Thyroid gland (tissue), 4 donors: ENCODE measurements around the gene DDX28.

Experiments
- CTCF ChIP-seq, 6 experiments: fragments of 200-600 bp in 3 of 6; fragments of 450-650 bp in 3 of 6; sonication (generic) in 3 of 6; IDR thresholded peaks; one replicate each; pipeline ENCODE4 v1.5.1; 2016 to 2019; ENCODE audit warnings: antibody characterized with exemption in 6 of 6, mild to moderate bottlenecking in 2 of 6, inconsistent platforms in 1 of 6, moderate library complexity in 1 of 6
- POLR2A ChIP-seq, 2 donors: fragments of 450-650 bp; IDR thresholded peaks; one replicate each; pipeline ENCODE4 v1.6.1; 2017; ENCODE audit warnings: antibody characterized with exemption in 2 of 2, mild to moderate bottlenecking in 2 of 2, moderate library complexity in 1 of 2

DNA sequence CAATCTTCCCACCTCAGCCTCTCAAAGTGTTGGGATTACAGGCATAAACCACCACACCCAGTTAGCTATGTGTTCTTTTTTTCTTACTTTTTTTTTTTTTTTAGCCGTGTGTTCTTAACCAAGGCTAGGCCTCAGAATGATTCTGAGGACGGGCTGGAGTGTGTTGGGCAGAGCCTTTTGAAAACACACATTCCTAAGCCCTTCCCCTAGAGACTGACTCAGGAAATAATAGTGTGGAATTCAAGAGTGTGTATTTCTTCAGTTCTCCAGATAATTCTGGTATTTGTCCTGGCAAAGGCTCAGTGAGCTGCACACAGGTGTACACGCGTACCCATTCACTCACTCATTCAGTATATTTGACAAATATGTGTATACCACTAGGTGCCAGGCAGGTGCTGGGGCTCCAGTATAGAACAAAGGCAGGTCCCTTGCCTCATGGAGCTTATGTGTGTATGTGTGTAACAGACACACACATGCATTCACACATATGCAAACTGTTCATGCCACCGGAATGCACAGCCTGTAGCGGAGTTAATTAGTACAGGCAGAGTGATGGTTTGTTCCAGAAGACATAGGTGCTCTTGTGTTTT lies 42.8 kb upstream of the DDX28 start:
- TF ChIP-seq CTCF (IDR thresholded peaks at IDR 0.05) = peak in 1 of 6 experiments; percentile 6
- no peak for TF ChIP-seq POLR2A (IDR thresholded peaks at IDR 0.05)
